PC-3 (cell line): ENCODE data around the gene CLTCL1.

Source experiments
- CTCF ChIP-seq: fragments of 300-600 bp; sonication (generic); conservative IDR thresholded peaks from 2 replicates; pipeline ENCODE4 v1.5.1; 2017; ENCODE audit warnings: antibody characterized with exemption, low read depth, mild to moderate bottlenecking, low read length
- EZH2phosphoT487 ChIP-seq: fragments of 300-600 bp; sonication (generic); IDR thresholded peaks from 2 replicates; pipeline ENCODE4 v1.6.1; 2018; ENCODE audit warnings: mild to moderate bottlenecking, antibody characterized with exemption, low read length, borderline replicate concordance

- TF ChIP-seq EZH2phosphoT487: no peak
- no peak for TF ChIP-seq CTCF
Measured at GRCh38 chr22:19167106-19167869, 124.2 kb downstream of the CLTCL1 start.
